NCI-H2171 (cell line): ENCODE data around the gene SLC8A1.

ENCODE experiments used
- DNase-seq: peaks from one replicate; lab custom pipeline; 2025; lab: John Stamatoyannopoulos, UW

Gene SLC8A1

GRCh38 chr2:40451918-40452605 is at the start of gene SLC8A1:
Gene SLC8A1 (minus strand): TSS chr2:40452090.
- DNase-seq: peak; percentile 2

GRCh38 chr2:40499437-40499836 is 47.5 kb upstream of the SLC8A1 start:
- DNase-seq: no peak

- no peak for DNase-seq
Measured at GRCh38 chr2:40497251-40497859, 45.5 kb upstream of the SLC8A1 start.

GRCh38 chr2:40489678-40489960 is 37.7 kb upstream of the SLC8A1 start:
- DNase-seq: no peak

GRCh38 chr2:40488927-40489677 is 37.2 kb upstream of the SLC8A1 start:
- DNase-seq: no peak

GRCh38 chr2:40488101-40488601 is 36.3 kb upstream of the SLC8A1 start:
- no peak for DNase-seq

GRCh38 chr2:40487602-40488001 is 35.7 kb upstream of the SLC8A1 start:
- DNase-seq: no peak

GRCh38 chr2:40485854-40486253 is 34.0 kb upstream of the SLC8A1 start:
- no peak for DNase-seq

- DNase-seq: no peak
Measured at GRCh38 chr2:40485318-40485717, 33.4 kb upstream of the SLC8A1 start.

- no peak for DNase-seq
Measured at GRCh38 chr2:40483549-40484243, 31.8 kb upstream of the SLC8A1 start.

- no peak for DNase-seq
Measured at GRCh38 chr2:40480596-40480995, 28.7 kb upstream of the SLC8A1 start.

- no peak for DNase-seq
Measured at GRCh38 chr2:40480073-40480472, 28.2 kb upstream of the SLC8A1 start.

GRCh38 chr2:40477361-40477760 is 25.5 kb upstream of the SLC8A1 start:
- DNase-seq: no peak

GRCh38 chr2:40476436-40476835 is 24.5 kb upstream of the SLC8A1 start:
- no peak for DNase-seq

GRCh38 chr2:40474306-40474705 is 22.4 kb upstream of the SLC8A1 start:
- no peak for DNase-seq

- no peak for DNase-seq
Measured at GRCh38 chr2:40471866-40472265, 20.0 kb upstream of the SLC8A1 start.

GRCh38 chr2:40470822-40471813 is 19.2 kb upstream of the SLC8A1 start:
- no peak for DNase-seq

GRCh38 chr2:40466935-40467572 is 15.2 kb upstream of the SLC8A1 start:
- no peak for DNase-seq

GRCh38 chr2:40466332-40466906 is 14.5 kb upstream of the SLC8A1 start:
- DNase-seq: no peak

- DNase-seq: no peak
Measured at GRCh38 chr2:40463112-40463511, 11.2 kb upstream of the SLC8A1 start.
